SK-N-SH (cell line): ENCODE results near the gene NEMP2.

ENCODE experiments used
- EP300 ChIP-seq, 2 experiments: IDR thresholded peaks; 2 replicates each; pipeline versions ENCODE4 v1.4.0 to v1.6.1; 2012; ENCODE audit warnings: borderline replicate concordance in 1 of 2, low read depth in 1 of 2, low read length in 1 of 2
- FOXM1 ChIP-seq: IDR thresholded peaks from 2 replicates; pipeline ENCODE4 v1.4.0; 2012; ENCODE audit warnings: low read depth, mild to moderate bottlenecking
- RCOR1 ChIP-seq: fragments of 150-350 bp; IDR thresholded peaks from 2 replicates; pipeline ENCODE4 v1.6.1; 2017; ENCODE audit warnings: antibody characterized with exemption, low read length
- TAF1 ChIP-seq: IDR thresholded peaks from 2 replicates; pipeline ENCODE4 v1.6.1; 2012; ENCODE audit warnings: low read depth, mild to moderate bottlenecking, low read length, moderate library complexity, borderline replicate concordance

DNA sequence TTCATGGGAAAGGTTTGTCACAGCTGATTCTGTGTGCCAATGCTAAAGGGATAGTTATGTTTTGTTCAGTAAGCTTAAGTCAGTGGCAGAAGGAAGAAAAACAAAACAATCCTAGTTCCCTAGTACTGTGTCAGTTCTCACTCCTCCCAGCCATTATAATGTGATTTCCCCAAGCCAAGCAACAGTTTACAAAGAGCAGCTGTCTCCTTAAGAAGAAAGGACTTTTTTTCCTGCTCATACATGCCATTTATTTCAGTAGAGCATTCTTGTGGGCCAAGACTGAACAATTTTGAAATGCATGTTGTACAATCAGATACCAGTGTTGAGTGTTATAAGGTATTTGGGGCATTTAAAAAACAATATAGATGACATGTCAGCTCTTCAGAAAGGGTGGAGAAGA lies 52.1 kb downstream of the NEMP2 start:
- TF ChIP-seq EP300 (IDR thresholded peaks at IDR 0.05; ENCODE audit: borderline replicate concordance in 1 of 2, low read depth in 1 of 2, low read length in 1 of 2) = no peak
- no peak for TF ChIP-seq FOXM1
- TF ChIP-seq RCOR1 = no peak
- no peak for TF ChIP-seq TAF1
